Neural progenitor cell (in vitro differentiated cells): ENCODE results near the gene NOTCH1.

Source experiments
- CTCF ChIP-seq: fragments of 200-600 bp; sonication (generic); IDR thresholded peaks from 2 replicates; pipeline ENCODE4 v1.5.1; 2017; ENCODE audit warnings: antibody characterized with exemption, mild to moderate bottlenecking
- EZH2 ChIP-seq: fragments of 200-600 bp; sonication (generic); IDR thresholded peaks from 2 replicates; pipeline ENCODE4 v1.6.1; 2017; ENCODE audit warnings: antibody characterized with exemption, mild to moderate bottlenecking, moderate library complexity
- EZH2phosphoT487 ChIP-seq: fragments of 200-600 bp; sonication (generic); IDR thresholded peaks from 2 replicates; pipeline ENCODE4 v1.6.1; 2017; ENCODE audit warnings: antibody characterized with exemption

- TF ChIP-seq CTCF, result peak; percentile 9
- TF ChIP-seq EZH2, result no peak
- TF ChIP-seq EZH2phosphoT487, result no peak
These were observed 16.1 kb downstream of the NOTCH1 start for GRCh38 chr9:136529516-136530460.
